NCI-H2107 treated with DMSO at 0.1 percent for 48 hours (cell line): ENCODE data around the gene TAAR9.
"Not testable (repeated sequence)": the region's sequence is repeated elsewhere in the genome, so short reads cannot be mapped to it uniquely, and the experiment has no call there.

Experiments
- DNase-seq: peaks from one replicate; lab custom pipeline; 2025; ENCODE audit not compliant: unreplicated experiment; lab: John Stamatoyannopoulos, UW

Gene TAAR9

DNA sequence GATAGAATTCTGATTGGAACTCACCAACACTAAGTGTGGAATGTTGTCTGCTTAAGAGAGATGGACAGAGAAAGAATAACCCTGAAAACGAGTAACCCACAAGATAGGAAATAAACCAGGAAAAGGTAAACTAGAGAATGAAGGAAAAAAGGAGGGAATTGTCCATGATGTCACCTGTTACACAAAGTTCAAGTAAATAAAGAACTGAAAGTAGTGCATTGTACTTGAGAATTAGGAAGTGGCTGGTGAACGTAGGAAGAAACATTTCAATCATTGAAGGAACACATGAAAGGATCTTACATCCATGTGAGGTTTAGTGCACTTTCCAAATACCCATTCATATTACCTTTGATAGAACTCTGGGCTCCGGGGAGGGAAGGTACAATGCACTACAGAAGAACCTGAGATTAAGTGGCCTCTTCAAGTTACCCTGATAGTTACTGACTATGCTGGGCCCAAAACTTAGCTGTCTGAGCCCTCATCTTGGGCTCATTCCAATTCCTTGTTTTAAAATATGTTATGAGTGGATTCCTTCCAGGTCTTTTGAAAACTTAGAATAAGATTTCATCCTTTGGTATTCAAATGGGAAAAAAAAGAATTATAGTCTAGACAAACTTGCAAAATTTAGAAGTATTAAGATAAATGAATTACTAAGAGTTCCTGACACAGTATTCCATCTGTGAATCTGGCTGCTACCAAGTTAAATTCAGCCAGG, 24.1 kb upstream of the TAAR9 start:
- DNase-seq: no peak

DNA sequence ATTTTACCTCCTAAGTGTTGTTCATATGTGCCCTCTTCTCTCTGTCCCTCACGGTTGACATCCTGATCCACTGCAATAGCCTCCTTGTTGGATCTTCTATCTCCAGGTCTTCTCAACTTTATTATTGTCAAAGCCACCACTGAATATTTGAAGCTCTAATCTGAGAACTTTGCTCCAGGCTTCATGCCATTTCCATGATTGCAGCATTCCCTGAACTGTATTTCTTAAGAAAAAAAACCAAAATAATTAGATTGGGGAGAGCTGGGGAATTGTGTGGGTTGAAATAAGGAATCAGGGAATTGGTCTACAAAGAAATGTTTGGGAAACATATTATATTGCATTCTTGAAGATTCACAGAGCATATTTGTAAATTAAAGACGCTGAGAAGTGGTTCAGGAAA, 22.7 kb upstream of the TAAR9 start:
- no peak for DNase-seq

DNA sequence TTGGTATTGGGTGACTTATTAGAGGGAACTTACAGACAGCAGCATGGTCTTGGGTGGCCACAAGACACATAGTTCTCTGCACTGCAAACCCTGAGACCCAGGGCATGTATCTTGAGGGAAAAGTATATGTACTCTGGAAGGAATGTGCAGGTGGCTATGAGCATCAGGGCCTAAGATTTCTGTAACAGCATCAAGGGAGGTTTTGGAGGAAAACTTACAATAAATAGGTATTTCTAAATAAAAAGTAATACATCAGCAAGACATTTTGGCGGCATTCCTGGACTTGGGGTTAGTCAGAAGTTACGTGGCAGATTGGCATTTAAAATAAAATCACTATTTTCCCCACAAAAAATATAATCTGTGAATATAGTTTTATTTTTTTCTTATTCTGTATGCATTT, 17.1 kb upstream of the TAAR9 start:
- no peak for DNase-seq

DNA sequence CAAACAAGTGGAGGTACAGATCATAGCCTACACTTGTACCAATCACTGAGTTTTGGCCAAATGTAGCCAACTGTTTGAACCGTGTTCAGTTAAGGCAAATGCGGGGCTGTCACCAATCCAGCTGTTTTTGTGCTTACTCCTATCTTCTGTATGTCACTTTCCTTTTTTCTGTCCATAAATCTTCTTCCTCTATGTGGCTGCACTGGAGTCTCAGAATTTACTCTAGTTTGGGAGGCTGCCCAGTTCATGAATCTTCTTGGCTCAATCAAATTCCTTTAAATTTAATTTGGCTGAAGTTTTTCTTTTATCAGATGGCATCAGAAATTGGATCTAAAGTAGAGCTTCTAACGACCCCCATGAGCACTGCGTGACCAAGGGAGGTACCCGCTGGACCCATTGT, 13.4 kb upstream of the TAAR9 start:
- no peak for DNase-seq

DNA sequence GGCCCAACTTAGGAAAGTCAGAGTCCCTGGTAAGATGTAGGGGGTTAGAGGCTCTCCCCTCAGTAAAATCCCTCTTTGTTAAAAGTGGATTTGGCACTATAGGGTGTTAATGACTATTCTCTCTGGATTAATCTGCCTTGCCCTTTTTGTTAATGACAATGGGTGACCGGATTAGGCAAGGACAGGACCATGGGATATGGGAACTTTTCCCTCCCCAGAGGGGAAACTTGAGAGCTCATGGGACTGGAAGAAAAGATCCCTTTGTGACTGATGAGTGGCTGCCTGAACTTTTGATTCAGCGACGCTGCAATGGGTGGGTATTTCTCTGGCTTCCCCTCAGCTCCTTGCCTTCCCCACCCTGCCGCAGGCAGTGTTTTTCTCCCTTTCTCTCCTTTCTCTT, 12.2 kb upstream of the TAAR9 start:
- no peak for DNase-seq

DNA sequence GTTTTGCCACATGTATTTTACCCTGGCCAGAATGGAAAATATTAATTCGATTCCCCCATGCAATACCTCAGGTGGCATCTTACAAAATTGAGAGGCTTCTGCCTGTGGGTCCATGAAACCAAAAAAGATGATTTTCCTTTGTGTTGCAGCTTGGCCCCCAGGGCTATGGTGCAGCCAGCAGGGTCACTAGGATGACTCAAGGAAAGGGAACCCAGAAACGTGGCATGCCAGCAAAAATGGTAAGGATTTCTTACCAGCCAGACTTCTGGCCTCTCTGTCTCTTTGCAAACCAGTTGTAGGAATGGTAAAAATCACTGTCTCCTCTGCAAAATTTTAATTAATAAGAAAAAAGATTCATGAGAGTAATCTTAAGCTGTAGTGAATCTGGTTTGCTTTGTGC, 11.6 kb upstream of the TAAR9 start:
- no peak for DNase-seq

DNA sequence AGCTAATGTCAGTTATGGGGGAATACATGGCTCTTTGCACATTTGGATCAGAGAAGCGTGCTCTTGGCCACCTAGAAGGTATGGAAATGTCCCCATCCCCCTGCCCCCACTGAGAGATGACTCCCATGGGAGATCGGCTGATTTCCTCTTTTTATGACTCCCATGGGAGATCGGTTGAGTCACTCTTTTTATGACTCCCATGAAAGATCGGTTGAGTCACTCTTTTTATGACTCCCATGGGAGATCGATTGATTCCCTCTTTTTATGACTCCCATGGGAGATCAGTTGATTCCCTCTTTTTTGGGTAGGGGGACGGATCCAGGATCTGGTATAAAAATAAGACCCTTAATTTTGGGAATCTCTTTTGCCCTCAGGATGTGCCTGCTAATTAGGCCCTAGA, 10.3 kb upstream of the TAAR9 start:
- no peak for DNase-seq

DNA sequence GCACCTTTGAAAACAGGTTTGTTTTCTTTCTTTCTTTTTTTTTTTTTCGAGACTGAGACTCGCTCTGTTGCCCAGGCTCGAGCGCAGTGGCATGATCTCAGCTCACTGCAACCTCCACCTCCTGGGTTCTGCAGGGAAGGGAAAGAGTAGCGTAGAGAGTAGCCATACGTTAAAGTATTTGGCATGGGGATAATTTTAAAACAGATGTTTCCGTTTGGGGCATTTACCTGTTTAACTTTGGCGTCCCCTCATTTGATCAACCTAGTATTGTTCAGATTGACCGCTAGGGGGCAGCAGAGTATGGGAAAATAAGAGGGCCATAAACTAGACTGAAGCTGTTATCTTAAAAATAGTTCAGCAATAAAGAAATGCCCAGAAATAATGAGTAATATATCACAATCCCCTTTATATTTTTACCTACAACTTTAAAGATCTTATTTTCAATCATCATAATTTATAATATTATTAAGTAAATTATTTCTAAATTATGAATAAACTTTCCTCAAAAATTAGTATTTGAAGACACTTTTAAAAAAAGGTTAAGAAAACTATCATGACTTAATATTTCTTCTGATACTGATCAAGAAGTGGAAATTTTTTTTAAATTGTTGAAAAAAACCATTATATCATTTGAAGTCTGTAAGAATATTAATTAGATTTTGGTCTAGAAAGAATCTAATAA, 7.6 kb upstream of the TAAR9 start:
- DNase-seq: peak; percentile 51

DNA sequence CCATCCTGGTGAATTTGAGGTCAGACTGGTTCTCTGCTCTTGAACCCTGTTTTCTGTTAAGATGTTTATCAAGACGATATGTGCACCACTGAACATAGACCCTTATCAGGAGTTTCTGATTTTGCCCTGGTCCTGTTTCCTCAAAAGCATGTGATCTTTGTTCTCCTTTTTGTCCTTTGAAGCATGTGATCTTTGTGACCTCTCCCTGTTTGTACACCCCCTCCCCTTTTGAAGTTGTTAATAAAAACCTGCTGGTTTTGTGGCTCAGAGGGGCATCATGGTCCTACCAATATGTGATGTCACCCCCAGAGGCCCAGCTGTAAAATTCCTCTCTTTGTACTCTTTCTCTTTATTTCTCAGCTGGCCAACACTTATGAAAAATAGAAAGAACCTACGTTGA, 3.5 kb upstream of the TAAR9 start:
- DNase-seq: not testable (repeated sequence)

DNA sequence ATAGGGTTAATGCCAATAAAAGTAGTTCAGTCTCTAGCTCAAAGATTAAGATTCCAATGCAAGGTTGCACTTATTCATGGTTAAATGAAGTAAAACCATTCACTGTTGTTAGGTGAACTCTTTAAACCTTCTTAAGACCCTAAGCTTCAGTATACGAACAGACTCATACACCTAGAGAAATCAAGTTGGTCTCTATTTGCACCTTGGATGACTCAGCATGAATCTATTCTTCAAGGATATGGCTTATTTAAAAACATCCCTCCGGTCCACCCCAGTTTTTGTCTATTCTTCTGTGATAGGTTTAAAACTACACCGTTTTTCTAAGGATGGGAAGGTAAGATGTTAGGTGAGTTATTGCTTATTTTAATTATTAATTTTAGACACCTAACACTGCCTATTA, 932 bp upstream of the TAAR9 start:
- DNase-seq: no peak

DNA sequence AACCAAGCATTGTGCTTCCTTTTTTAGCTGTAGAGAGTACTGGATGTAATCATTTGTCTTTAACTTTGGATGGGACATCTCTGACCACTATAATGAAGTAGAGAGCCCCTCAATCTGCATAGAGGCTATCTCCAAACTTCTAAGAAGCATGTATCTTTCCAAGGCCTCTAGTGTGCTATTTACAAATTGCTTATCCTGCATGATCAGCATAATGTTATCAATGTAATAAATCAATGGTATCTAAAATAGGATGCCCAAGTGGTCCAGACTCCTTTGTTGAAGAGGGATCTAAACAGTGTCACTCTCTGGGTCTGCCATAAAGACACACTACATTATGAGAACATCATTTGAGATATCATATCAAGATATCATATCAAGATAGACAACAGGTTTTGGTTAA, 6.7 kb downstream of the TAAR9 start:
- no peak for DNase-seq

DNA sequence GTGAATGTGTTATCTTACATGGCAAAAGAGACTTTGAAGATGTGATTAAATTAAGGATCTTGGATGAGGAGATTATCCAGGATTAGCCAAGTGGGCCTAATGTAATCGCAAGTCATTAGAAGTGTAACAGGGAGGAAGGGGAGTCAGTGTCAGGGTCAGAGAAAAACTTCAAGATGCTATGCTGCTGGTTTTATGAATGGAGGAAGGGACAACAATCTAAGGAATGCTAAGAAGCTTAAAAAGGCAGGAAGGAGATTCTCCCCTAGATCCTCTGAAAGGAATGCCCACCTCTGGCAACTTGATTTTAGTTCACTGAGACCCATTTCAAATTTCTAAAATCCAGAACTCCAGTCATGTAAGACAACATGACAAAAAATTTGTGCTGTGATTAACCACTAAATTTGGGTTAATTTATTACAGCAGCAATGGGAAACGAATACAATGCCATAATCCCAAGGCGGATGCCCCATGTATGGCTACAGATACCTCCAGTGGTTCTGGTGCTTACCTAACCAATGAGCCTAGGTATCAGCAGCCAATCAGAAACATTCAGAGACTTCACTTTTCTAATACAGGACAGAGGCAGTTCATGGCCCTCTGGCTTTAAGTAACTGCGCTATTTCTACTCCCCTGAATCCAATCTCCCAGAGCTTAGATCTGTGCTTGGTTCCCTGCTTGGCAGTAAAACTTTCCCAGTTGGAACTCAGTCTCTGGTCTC, 10.8 kb downstream of the TAAR9 start:
- DNase-seq: no peak

DNA sequence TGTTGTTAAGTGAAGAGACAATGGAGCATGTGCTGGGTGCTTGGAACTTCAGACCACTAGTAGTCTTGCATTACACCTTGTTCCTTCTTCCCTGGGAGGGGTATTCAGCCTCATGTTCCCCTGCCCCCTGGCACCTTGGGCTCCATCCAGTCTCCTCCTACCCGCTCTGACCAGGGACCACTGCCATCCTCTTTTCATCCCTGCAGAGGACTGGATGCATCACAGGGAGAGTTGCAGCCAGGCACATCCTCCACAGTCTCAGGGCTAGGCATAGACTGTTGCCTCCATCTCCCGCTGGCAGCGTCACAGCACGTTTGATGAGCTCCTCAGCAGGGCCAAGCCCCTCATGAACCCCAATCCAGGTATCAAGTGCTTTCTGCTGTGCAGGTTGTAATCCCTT, 13.1 kb downstream of the TAAR9 start:
- no peak for DNase-seq

DNA sequence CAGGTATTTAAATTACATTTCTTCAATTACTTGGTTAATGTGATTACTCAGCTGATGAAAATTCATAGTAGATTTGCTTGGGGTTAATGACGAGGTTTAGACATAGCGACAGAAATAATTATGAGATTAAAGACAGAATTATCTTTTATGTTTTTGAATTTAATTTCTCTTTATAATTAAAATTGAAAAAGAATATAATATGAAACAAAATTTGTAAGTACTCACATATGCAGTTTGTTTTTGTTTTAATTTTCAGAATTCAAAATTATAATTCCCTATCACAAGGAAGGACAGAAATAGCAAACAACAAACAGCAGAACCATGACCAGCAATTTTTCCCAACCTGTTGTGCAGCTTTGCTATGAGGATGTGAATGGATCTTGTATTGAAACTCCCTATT, 14.3 kb downstream of the TAAR9 start, which contains the start of gene TAAR8:
TSS of gene TAAR8 (plus strand) at position 301 of the 400 bp plus-strand sequence. CDS start at position 322, 21 bp downstream.
- DNase-seq: no peak

DNA sequence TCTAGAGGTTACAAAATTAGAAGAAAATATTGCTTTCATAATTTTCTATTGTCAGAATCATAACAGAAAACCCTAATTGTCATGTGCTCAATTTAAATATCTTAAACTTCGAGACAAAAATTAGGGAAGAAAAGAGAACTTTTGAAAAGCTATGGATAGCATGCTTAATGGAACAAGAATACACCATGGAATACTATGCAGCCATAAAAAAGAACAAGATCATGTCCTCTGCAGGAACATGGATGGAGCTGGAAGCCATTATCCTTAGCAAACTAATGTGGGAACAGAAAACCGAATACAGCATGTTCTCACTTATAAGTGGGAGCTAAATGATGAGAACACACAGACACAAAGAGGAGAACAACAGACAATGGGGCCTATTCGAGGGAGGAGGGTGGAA, 22.0 kb downstream of the TAAR9 start:
- not testable (repeated sequence) for DNase-seq

DNA sequence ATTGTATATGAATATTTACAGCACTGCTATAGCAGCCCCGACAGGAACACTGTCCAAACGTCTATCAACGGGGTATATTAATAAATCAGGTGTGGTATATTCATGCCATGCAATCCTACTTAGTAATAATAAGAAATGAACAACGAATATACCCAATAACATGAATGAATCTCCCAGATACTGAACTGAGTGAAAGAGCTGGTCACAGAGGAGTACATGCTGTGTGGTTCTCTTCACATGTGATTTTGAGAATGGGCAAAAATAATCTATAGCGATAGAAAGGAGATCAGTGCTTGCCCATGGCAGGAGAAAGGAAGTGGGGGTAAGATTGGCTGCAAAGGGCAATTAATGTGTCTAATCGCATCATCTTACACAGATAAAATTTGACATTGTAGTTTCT, 28.3 kb downstream of the TAAR9 start:
- DNase-seq: no peak

DNA sequence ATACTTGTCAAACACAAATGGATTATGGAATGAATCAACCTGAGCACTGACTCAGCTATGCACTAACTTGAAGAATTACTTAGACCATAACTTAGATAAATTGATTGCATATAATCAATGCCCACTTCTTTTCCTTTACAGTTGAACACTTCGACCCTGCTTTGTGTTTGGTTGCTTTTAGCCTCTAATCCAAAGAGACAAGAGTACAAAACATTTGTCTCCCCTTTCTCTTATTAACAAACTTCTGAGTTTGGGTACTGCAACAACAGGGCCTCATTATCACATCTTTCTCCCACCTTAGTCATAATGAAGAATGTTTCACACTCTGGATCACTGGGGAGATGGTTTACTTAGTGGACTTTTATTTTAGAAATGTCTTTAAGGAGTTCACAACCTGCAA, 29.5 kb downstream of the TAAR9 start:
- DNase-seq: no peak

DNA sequence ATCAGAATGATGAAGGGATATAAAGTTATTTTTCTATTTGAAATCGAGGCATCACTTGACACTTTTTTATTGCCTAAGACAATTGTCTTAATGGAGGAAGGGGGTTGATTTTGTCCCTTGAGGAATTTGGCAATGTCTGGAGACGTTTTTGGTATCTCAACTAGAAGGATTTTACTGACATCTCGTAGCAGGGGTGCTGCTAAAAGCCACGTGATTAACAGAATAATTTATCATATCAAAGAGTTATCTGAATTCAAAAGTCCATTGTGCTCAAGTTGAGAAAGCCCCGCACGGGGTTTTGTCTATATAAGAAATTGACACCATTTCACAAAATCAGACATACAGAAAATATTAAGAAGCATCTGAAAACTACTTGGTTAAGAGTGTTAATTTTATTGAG, 30.5 kb downstream of the TAAR9 start:
- DNase-seq: no peak

DNA sequence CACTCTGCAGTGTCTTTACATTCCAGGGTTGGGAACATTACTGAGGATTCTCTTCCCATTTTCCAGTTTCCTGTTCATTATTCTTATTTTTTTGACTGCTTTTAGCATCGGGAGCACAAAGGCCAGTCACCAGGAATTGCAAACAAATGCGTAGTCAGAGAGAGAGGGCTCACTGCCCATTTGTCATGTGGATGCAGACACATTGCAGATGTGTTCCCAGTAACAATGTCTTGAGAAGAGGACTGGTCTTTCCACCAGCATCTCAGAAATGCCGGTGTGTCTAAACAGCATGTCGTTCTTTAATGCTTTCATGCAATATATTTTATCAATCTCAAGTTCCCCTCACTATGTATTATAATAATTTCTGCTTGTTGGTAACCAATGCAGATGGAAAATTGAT, 31.1 kb downstream of the TAAR9 start:
- DNase-seq: no peak

DNA sequence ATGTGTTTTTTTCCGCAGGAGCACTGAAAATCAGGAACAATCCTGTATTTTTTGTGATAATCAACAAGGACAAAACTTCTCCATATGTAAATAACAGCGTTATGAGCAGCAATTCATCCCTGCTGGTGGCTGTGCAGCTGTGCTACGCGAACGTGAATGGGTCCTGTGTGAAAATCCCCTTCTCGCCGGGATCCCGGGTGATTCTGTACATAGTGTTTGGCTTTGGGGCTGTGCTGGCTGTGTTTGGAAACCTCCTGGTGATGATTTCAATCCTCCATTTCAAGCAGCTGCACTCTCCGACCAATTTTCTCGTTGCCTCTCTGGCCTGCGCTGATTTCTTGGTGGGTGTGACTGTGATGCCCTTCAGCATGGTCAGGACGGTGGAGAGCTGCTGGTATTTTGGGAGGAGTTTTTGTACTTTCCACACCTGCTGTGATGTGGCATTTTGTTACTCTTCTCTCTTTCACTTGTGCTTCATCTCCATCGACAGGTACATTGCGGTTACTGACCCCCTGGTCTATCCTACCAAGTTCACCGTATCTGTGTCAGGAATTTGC, 32.2 kb downstream of the TAAR9 start, which contains the start of gene TAAR6:
TSS of gene TAAR6 (plus strand) at position 102 of the 557 bp plus-strand sequence. CDS start at position 102, 0 bp downstream.
- no peak for DNase-seq

DNA sequence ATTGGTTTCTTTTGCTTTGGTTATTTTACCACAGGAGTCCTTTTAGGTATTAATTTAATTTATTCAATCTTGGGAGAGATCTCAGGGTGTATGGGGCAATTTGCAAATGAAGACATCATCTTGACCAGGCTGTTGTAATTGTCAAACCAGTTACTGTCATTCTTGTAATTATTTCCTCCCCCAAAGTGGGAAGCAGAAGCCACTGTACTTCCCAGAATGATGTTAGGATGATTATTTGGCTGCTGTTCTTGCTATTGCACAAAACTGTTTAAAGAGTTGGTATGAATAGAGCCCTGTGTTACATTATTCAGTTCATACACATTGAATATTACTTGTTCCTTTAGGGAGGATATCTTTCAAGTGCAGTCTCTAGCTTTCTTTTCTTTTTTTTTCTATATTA, 33.7 kb downstream of the TAAR9 start:
- DNase-seq: no peak

DNA sequence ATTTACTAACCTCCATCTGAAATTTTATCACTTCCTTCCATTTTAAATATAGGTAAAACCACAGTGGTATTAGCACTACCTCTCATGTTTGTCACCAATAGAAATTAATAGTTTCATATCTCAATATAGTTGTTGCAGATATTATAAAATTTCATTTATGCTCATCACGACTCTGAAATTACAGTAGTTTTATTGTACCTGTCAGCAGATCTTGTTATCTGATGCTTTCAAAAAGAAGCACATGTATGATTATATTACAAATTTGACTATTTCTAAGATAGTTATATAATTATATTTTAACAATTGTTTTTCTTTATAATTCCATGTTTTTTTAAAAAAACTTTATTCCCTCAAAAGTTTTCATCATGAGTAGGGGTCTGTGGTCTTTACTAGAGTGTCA, 46.6 kb downstream of the TAAR9 start:
- no peak for DNase-seq
